Upper lobe of right lung (tissue), 1 donor: ENCODE measurements around the gene FAHD1. TPM values are rescaled to one million over a fixed set of nuclear protein-coding genes. Genes with fewer than 3 reads are reported as not detected.
A peak's percentile ranks its signal among the peaks of the same experiment; 100 is the strongest.

Experiments used
- ATAC-seq: fragments of 200-7000 bp; cut with Tn5 transposase; one replicate; pipeline ENCODE4 v1.9.1; 2020; ENCODE audit warnings: mild to moderate bottlenecking, moderate library complexity
- DNase-seq: peaks from one replicate; pipeline ENCODE4 v3.0.0-alpha.2; 2020
- H3K27ac ChIP-seq: fragments of 200-600 bp; one replicate; pipeline ENCODE4 v1.8.0; 2022
- H3K27me3 ChIP-seq: fragments of 200-600 bp; one replicate; pipeline ENCODE4 v1.8.0; 2022; ENCODE audit warnings: mild to moderate bottlenecking
- H3K36me3 ChIP-seq: fragments of 200-600 bp; one replicate; pipeline ENCODE4 v1.8.0; 2022
- H3K4me1 ChIP-seq: fragments of 200-600 bp; one replicate; pipeline ENCODE4 v1.8.0; 2022
- H3K4me3 ChIP-seq: fragments of 200-600 bp; one replicate; pipeline ENCODE4 v1.8.0; 2022; ENCODE audit warnings: mild to moderate bottlenecking
- H3K9me3 ChIP-seq: fragments of 200-600 bp; one replicate; pipeline ENCODE4 v1.8.0; 2022
- intact Hi-C: fragments of 100-400 bp; cut with DNase I; formaldehyde crosslinking; loops from one replicate; pipeline ENCODE4 v1.11.0; 2022
- total RNA-seq: library from RNA; stranded (reverse); fragmentation: NEBNext Ultra II Directional; extraction: Animal tissue kit (Norgen Biotek cat#: 25700); gene quantifications from one replicate; pipeline ENCODE4 v1.2.1, GENCODE V29; 2021
- TF ChIP-seq, protein P1 (sequence below): fragments of 200-600 bp; IDR thresholded peaks from one replicate; pipeline ENCODE4 v1.8.0; 2022; ENCODE audit warnings: antibody characterized with exemption
- donor health status: DM: no; HTN: yes; CAD: no; lungs with severe emphysema.

FAHD1 gene
- total RNA-seq, 1 donor from 2014 or later, result 17.2 TPM

DNA sequence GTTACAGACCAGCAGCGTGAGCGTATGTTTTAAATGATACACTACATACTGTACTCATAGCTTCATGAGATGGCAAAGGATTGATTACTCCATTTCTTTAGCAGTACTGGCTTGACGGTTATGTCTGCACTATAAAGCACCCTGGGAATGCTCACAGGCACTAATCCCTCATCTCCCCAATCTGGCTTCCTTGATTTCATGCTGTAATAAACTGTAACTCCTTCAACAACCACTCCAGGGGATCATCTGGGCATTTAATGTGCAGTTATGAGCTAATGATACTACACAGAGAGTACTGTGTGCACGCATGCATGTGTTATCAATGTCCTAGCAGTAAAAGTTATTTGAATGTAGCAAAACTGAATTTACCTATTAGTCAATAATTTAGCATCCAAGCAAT, 24.8 kb downstream of the FAHD1 start:
- no peak for DNase-seq
- Histone ChIP-seq H3K36me3 (no peaks in the 10 kb centered on the region), H3K9me3 (no peaks in the 10 kb centered on the region), H3K27me3 (peaks cover 1% of the 10 kb centered on the region), H3K27ac (no peak overlapping the region), H3K4me3 (no peak overlapping the region), H3K4me1 (no peaks in the 10 kb centered on the region)
- intact Hi-C loops, result no loop called here
- ATAC-seq, result no peak
- TF ChIP-seq, protein P1, sequence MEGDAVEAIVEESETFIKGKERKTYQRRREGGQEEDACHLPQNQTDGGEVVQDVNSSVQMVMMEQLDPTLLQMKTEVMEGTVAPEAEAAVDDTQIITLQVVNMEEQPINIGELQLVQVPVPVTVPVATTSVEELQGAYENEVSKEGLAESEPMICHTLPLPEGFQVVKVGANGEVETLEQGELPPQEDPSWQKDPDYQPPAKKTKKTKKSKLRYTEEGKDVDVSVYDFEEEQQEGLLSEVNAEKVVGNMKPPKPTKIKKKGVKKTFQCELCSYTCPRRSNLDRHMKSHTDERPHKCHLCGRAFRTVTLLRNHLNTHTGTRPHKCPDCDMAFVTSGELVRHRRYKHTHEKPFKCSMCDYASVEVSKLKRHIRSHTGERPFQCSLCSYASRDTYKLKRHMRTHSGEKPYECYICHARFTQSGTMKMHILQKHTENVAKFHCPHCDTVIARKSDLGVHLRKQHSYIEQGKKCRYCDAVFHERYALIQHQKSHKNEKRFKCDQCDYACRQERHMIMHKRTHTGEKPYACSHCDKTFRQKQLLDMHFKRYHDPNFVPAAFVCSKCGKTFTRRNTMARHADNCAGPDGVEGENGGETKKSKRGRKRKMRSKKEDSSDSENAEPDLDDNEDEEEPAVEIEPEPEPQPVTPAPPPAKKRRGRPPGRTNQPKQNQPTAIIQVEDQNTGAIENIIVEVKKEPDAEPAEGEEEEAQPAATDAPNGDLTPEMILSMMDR, result no peak

DNA sequence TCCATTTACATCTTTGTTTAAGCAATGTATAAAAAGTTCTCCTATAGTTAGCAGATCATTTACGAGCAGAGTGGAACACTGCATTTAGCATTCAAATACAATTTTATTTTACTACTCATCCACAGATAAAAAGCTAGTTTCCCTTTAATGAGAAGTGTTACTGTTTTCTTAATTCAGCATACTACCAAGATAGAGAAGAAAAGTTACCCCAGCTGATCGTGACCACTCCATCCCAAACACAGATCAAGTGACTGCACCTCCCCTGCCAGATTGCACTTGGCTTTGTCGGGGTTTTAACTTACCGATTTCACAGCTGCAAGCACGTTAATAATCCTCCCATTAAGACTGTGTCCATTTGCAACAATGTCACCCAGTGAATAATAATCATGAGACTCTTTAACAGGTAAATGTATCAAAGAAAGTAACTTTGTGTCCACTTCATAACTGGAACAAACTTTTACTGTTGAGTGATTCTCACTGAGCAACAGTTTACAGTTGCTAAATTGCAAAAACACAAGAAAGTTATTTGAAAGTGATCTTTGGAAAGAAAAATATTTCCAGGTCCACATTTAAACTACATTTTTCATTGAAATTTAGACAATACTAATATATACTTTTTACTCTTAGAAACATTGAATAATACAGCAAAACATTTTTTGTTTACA, 30.6 kb downstream of the FAHD1 start:
- no peak overlapping the region for H3K4me3 ChIP-seq
- H3K9me3 ChIP-seq, result no peaks in the 10 kb centered on the region
- H3K4me1 ChIP-seq, result no peaks in the 10 kb centered on the region
- no peak for DNase-seq
- ATAC-seq, result no peak
- H3K27me3 ChIP-seq, result peaks cover 35% of the 10 kb centered on the region
- TF ChIP-seq, protein P1, result no peak
- H3K36me3 ChIP-seq, result no peaks in the 10 kb centered on the region
- H3K27ac ChIP-seq, result no peak overlapping the region
- intact Hi-C loops, result no loop called here

DNA sequence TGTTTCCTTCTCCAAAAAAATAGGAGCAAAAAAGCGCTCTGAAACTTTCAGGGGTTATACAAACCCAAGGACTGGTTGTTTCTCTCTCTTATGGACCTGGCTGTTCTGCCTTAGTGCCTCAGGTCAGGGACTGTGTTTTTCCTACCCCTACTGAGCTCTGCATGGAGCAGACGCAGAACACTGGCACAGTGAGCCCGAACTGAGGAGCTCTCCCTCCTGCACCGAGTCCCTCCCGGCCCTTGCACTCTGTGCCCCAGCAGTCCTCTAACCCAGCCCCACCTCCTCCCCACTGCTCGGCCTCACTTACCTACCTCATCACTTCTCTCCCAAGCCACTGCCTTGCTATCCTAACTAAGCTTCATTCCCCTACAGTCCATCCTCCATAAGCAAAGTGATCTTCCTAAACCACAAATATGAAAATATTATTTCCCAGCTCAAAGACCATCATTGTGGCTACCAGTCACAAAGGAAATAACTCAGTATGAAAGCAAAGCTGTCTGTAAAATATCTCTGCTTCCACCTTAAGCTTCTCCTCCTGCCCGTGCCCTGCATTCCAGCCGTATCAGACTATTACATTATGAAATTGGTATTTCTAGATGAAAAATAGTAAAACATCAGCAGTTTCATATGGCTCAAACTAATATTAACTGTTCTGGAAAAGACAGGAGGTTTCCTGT, 31.3 kb downstream of the FAHD1 start:
- Histone ChIP-seq H3K4me1 (no peaks in the 10 kb centered on the region), H3K36me3 (no peaks in the 10 kb centered on the region), H3K27ac (no peak overlapping the region), H3K4me3 (no peak overlapping the region), H3K27me3 (peaks cover 35% of the 10 kb centered on the region), H3K9me3 (no peaks in the 10 kb centered on the region)
- ATAC-seq, result no peak
- no peak for DNase-seq
- intact Hi-C loops, result no loop called here
- TF ChIP-seq, protein P1, result no peak

DNA sequence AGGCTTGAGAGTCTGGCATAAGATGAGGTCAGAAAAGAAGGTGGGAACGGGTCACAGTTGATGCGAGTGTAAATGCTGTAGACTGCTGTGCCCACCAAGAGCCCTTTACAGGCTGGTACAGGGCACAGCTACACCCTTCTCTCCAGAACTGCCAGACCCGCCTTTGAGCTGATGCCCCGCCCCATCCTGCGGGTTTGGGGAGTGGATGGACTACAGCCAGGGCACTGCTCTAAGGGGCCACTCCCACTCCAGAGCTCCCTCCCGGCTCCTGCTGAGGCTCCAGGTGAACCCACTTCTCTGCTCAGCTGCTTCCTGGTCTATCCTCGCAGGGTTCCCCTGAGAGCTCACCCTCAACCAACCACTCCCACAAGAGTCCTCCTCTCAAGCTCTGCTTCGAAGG, 32.6 kb downstream of the FAHD1 start:
- Histone ChIP-seq H3K27me3 (peaks cover 40% of the 10 kb centered on the region), H3K27ac (no peak overlapping the region), H3K9me3 (no peaks in the 10 kb centered on the region), H3K4me3 (no peak overlapping the region), H3K4me1 (no peaks in the 10 kb centered on the region), H3K36me3 (no peaks in the 10 kb centered on the region)
- TF ChIP-seq, protein P1, result no peak
- DNase-seq (peak; percentile 67), ATAC-seq (peak; percentile 74)
- intact Hi-C loops, result loop anchor here (10.0 kb wide), 1 partner anchor 65 kb away; no protein-coding TSS in a partner anchor

DNA sequence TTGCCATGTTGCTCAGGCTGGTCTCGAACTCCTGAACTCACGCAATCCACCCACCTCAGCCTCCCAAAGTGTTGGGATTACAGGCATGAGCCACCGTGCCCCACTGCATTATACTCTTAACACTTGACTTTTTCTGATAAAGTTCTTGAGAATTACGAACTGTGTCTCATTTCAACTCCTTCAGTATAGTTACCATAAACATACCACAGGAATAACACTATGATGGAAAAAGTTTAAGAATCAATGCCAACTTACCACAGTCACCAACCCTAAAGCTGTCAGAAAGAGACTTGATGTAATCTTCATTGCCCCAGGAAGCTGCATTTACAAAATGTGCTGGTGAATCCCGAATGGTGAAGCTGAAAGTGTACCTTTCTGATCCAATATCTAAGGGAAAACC, 34.7 kb downstream of the FAHD1 start:
- DNase-seq (no peak), ATAC-seq (no peak)
- H3K27me3 ChIP-seq, result peaks cover 43% of the 10 kb centered on the region
- intact Hi-C loops, result loop anchor here (10.0 kb wide), 1 partner anchor 63 kb away; no protein-coding TSS in a partner anchor
- H3K9me3 ChIP-seq, result no peaks in the 10 kb centered on the region
- TF ChIP-seq, protein P1, result no peak
- H3K4me1 ChIP-seq, result no peaks in the 10 kb centered on the region
- H3K27ac ChIP-seq, result no peak overlapping the region
- no peaks in the 10 kb centered on the region for H3K36me3 ChIP-seq
- H3K4me3 ChIP-seq, result no peak overlapping the region
